CD4-positive, alpha-beta T cell treated with Interleukin-15 for 1 hour (primary cell): Measurements from ENCODE around the gene USP2.

Experiments used
- DNase-seq: peaks from one replicate; pipeline ENCODE4 v3.0.0-alpha.2; 2020

USP2 gene

GRCh38 chr11:119375337-119376196 is 5.9 kb downstream of the USP2 start:
- DNase-seq = no peak

DNA sequence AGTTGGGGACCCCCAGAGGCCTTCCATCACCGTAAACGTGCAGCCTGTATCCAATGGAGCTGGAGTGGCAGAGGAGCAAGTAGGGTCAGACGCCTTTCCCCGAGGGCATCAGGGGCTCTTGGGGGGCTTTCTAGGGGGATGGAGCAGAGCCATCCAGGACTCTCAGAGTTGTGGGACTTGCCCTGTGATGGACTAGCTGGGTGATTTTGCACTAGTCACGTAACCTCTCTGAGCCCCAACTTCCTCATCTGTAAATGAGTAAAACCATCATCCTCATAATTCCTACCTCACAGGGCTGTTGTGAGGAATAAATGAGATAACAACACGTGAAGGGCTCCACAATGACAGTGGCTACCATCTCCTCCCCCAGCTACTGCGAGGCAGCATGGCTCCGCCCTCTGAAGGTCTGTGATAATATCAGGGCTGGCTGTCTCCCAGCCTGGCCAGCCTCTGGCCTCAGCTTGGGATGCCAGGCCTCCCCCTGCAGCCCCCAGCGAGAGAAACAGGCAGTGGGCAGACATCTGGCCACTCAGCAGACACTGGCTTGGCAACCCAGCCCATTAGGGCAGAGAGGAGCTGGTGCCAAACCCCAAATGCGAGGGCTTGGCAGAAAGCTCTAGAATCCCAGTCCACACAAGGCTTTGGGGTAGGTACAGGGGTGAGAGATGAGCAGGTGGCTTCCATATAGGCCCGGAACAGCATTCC is 6.7 kb downstream of the USP2 start:
- DNase-seq = no peak

DNA sequence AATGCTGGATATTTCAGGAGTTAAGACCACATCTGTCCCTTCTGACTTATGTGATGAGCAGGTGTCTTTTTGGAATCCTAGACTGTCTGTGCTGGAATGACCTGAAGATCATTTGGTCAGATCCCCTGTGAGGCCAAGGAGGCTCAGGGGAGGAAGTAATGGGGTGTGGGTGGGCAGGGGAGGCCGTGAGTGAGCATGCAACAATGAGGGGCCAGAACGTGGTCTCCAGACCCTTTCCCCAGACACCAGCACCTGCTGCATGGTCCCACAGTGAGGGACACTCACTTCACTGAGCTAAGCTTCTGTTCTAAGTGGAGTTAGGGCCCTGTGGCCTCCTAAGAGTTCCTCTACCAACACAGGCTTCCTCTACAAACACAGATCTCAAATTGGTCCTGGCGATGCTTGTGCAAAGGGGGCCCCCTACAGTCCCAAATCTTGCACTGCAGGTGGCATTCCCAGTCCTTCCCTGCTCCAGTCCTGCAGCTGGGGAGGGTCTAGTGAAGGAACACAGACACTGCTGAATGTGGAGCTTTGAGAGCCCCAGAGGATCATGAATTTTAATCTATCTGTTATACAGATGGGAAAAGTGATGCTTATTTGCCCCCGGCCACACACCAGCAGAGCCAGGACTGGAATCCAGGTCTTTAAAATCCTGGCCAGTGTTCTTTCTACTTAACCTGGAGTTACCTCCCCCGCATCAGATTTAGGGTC is 7.4 kb downstream of the USP2 start:
- no peak for DNase-seq

DNA sequence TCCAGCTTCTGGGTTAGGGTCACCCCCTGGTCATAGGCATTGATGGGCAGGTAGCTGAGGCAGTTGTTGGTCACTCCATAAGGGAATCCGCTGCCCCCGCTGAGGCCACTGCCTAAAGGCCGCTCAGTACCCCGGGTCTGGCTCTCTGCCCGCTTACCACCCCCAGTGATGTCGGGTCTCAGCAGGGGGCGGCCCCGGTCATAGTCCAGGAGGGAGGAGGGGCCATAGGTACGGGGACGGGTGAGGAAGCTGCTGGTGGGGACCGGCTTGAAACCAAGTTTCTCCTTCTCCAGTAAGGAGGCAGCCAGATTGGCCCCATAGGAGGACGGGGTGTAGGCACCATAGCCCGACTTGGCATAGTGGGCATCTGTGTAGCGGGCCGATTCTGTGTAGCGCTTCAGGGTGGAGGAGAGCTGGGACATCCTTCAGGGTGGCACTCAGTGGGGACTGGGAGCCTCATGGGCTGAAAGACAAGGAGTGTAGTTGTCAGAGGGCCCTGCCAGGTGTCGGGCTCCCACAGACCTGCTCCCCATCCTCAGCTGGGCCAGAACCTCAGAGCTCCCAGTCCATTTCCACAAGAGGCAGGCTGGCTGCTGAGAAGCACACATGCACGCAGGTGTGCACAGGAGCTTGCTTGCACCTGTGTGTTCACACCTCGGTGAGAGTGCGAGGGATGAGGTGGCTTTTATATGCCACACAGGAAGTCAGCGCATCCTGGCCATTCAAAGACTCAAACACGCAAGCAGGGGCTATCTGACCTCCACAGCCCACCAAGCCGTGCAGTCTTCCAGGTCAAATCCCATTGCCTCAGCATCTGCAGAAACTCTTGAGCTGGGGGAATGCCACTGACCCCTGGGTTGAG is 8.2 kb downstream of the USP2 start:
- DNase-seq = no peak

- no peak for DNase-seq
Measured at GRCh38 chr11:119372260-119373058, 9.0 kb downstream of the USP2 start.

DNA sequence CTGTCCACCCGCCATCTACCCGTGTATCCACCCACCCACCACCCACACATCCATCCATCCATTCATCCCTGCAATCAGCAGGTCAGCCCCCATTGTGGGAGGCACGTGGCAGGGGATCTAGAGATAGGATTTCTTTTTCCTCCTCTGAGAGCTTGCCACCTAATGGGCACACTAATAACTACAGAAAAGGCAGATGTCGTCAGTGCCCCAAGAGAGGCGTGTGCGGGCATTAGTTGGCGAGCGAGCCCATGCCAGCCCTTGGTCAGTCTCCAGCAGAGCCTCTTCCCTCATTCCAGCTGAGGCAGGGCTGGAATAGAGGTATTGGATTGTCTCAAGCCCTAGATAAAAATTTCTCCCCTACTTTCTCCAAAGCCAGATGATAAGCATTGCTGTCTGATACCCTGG is 9.7 kb downstream of the USP2 start:
- DNase-seq = no peak

- DNase-seq = no peak
Measured at GRCh38 chr11:119371067-119371601, 10.4 kb downstream of the USP2 start.

GRCh38 chr11:119370486-119371046 is 10.9 kb downstream of the USP2 start:
- DNase-seq = no peak

DNA sequence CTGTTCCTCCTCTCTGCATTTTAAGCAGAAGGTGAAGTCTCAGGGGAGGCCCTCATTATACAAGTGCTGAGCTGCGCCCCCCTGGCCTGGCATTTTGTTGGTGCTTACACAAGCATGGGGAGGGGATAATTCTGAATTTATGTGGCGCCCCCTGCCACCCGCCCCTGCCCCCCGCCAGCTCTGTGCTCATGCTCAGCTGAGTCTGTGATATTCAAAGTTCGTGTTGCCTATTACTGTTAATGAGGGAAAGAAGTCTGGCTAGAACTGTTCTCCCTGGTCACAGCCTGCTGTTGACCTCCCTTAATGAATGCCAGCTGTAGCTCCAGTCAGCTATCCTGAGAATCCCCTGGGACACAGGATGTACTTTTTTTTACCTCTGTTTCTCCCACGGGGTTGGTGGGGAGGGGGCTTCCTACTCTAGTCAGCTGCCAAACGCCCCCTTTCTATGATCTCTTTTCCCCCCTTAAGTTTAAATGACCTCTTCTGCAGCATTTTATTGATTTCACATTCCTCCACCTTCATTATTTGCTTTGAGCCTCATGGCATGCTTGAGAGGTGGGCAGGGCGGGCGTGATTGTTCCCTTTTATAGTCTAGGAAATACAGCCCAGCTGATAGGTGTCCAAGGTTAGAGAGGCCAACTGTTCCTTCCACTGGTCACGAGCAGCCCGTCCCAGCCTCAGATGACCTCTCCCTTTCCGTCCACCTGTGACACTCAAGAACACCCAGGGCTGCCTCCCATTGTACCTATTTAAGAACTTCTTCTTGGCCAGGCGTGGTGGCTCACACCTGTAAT is 12.2 kb downstream of the USP2 start:
- no peak for DNase-seq

GRCh38 chr11:119368121-119369034 is 13.1 kb downstream of the USP2 start:
- DNase-seq = no peak

DNA sequence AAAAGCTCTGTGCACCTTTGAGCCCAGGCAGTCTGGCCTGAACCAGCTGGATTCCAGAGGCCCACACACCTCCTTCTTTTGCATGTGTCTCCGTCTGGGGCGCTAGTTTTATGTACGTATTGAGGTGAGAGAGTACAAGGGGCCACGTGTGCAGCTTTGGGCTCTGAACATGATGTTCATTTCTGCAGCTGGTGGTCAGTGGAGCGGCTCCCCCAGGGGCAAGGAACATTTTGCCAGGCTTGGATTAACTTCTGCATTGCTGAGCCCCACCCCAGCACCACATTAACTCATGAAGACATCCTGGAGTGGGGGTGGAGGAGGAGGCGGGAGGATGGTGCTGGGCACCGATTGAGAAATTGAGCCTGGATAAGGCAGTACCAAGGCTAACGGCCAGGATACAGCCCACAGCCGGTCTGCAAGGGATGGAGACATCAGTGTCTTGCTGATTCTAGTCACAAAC is 13.8 kb downstream of the USP2 start:
- DNase-seq = no peak

- no peak for DNase-seq
Measured at GRCh38 chr11:119366690-119367620, 14.5 kb downstream of the USP2 start.

DNA sequence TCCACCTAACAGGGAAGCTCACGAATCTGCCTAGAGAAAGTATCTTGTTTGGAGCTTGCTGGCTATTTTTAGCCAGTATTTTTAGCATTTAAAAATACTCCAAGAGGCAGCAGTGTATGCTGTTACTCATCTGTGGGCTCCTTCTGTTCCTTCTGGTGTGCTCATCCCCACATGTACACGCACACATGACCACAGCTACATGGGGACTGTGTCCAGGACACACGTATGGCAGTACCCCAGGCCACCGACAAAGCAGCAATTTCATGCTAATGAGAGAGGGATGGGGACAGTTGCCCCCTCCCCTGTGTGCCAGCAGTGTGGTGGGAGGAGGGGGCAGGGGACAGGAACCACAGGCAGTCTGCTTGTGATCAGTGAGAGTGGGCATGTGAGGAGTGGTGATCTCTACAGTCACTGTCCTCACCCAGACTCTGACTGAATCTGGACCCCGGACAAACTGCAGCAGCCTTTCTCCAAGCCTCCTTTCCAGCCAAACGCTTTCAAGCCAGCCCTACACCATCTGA is 16.4 kb downstream of the USP2 start:
- DNase-seq = no peak

- peak; percentile 49 for DNase-seq
Measured at GRCh38 chr11:119363851-119364590, 17.5 kb downstream of the USP2 start.

DNA sequence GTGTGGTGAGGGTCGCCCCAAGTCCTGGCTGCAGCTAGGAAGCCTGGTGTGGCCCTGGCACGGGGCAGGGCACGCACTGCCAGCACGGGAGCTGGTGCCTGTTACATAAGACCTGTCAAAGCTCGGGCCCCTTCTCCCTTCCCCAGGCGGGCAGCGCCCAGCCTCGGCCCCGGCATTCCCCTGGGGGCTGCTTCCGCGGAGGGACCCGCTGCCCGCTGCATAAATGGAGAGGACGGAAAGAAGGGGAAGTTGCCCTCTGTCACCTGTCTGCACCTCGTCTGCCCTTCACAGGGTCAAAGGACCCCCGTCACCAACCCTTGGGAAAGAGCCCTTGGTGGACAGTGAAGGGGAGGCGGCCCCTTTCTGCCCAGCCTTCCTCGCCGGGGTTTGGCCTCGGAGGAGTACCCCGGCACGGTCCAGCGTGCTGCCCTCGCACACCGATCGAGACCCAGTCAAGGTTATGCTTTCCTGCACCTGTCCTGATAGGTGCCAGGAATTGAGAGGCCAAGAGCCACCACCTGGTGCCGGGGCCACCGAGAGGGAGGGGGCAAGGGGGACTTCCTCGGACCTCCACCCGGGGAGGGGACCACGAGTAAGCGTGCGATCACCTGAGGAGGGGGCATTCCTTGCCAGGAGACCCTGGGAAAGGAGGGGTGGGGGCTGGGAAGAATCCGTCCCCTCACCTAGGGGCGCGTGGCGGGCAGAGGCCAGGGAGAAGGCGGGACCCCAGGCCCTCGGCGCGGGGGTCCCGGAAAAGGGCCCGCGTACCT is 18.2 kb downstream of the USP2 start:
- no peak for DNase-seq

DNA sequence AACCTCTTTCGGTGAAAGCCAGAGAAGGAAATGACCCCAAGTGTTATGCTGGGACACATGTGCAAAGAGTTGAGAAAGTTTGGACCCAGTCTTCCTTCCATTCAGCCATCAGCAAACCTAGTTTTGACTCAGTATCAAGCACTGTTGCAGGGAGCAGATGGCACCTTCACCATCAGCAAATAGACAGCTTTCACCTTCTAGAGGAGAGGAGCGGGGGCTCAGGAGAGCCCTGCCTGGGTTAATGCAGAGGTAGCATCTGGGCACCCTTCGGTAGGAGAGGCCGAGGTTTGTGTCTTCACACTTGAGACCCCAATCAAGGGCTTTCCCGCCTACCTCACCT is 18.8 kb downstream of the USP2 start:
- no peak for DNase-seq
